ENCODE results near the gene DLD.

DNA sequence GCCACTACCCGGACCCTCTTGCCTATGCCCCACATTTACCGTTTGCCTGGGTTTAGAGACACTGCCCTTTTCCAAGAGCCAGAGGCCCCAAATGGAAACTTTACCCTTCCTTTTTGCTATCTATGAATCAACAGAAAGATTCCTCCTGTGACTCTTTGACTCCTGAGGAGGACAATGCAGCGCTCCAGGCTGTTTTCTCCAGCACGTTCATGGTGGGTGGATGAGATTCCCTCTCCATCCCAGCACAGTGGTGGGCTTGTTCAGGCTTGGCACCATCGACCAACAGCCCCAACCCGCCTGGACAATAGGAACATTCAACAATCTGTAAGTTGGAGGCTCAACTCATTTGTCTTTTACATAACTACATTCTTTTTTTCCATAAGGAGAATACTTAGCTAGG, 55.9 kb downstream of the DLD start:
- no peak for TF ChIP-seq GABPA (IDR thresholded peaks at IDR 0.05; ENCODE audit: borderline replicate concordance, insufficient read depth, low read length)
- TF ChIP-seq JUND (IDR thresholded peaks at IDR 0.05; ENCODE audit: low read length), result no peak
- TF ChIP-seq, protein P1, sequence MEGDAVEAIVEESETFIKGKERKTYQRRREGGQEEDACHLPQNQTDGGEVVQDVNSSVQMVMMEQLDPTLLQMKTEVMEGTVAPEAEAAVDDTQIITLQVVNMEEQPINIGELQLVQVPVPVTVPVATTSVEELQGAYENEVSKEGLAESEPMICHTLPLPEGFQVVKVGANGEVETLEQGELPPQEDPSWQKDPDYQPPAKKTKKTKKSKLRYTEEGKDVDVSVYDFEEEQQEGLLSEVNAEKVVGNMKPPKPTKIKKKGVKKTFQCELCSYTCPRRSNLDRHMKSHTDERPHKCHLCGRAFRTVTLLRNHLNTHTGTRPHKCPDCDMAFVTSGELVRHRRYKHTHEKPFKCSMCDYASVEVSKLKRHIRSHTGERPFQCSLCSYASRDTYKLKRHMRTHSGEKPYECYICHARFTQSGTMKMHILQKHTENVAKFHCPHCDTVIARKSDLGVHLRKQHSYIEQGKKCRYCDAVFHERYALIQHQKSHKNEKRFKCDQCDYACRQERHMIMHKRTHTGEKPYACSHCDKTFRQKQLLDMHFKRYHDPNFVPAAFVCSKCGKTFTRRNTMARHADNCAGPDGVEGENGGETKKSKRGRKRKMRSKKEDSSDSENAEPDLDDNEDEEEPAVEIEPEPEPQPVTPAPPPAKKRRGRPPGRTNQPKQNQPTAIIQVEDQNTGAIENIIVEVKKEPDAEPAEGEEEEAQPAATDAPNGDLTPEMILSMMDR (IDR thresholded peaks at IDR 0.05; ENCODE audit: control extremely low read depth in 1 of 3, insufficient read depth in 1 of 3, low read depth in 1 of 3, low read length in 3 of 3), result no peak
- TF ChIP-seq SIX5 (IDR thresholded peaks at IDR 0.05; ENCODE audit: low read depth, low read length), result no peak
- TF ChIP-seq, protein P2, sequence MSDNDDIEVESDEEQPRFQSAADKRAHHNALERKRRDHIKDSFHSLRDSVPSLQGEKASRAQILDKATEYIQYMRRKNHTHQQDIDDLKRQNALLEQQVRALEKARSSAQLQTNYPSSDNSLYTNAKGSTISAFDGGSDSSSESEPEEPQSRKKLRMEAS (IDR thresholded peaks at IDR 0.05), result no peak
- no peak for TF ChIP-seq BCL11A (IDR thresholded peaks at IDR 0.05; ENCODE audit: low read depth in 2 of 2, low read length in 2 of 2)

All from H1 (cell line).